ENCODE results near the gene SELE. TPM values are rescaled to one million over a fixed set of nuclear protein-coding genes. Genes with fewer than 3 reads are reported as not detected.

Gene SELE
- polyA plus RNA-seq, 1 donor from 2014 or later, result not detected

DNA sequence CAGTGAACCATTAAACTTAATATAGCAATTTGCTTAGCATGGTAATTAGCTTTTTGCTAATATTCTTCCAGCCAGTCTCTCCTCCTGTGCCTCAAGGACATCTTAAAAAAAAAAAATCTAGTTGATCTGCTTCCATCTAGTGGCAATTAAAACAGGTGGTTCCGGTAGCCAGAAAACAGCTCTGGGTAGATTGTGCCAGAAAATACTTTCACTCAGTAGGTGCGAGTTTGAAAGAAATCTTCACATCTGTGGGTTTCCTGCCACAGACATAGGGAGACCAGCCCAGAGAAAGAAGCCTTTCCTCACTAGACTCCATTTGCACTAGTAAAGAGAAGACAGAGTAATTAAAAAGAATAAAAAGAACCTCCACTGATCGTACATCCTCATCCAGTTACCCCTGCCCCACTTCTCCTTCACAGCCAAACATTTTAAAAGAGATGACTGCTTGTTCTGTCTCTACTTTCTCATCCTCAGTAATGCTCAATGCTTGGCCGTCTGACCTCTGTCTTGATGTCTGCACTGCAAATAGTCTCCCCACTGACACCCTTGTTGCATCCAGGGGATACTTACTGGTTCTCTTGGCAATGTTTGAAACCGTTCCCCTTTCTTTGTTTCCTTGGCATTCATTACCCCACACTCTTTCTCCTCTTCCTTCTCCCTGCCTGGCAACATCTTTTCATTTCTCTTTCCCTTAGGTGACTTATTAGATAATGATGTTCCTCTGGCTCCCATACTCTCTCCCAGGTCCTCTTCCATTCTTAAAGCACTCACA lies 39.4 kb downstream of the SELE start:
- no peak overlapping the region for H3K27ac ChIP-seq (ENCODE audit: low read length)
- H3K4me3 ChIP-seq (ENCODE audit: low read length), result no peak overlapping the region
- no peak for TF ChIP-seq EZH2 (IDR thresholded peaks at IDR 0.05; ENCODE audit: borderline replicate concordance, insufficient read depth, low read length, poor library complexity, severe bottlenecking)
- no peak for TF ChIP-seq TAF1 (IDR thresholded peaks at IDR 0.05; ENCODE audit: low read depth)
- TF ChIP-seq, protein P1, sequence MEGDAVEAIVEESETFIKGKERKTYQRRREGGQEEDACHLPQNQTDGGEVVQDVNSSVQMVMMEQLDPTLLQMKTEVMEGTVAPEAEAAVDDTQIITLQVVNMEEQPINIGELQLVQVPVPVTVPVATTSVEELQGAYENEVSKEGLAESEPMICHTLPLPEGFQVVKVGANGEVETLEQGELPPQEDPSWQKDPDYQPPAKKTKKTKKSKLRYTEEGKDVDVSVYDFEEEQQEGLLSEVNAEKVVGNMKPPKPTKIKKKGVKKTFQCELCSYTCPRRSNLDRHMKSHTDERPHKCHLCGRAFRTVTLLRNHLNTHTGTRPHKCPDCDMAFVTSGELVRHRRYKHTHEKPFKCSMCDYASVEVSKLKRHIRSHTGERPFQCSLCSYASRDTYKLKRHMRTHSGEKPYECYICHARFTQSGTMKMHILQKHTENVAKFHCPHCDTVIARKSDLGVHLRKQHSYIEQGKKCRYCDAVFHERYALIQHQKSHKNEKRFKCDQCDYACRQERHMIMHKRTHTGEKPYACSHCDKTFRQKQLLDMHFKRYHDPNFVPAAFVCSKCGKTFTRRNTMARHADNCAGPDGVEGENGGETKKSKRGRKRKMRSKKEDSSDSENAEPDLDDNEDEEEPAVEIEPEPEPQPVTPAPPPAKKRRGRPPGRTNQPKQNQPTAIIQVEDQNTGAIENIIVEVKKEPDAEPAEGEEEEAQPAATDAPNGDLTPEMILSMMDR (IDR thresholded peaks at IDR 0.05; ENCODE audit: poor library complexity, severe bottlenecking), result no peak
- H3K27me3 ChIP-seq (ENCODE audit: insufficient read depth, low read depth, low read length), result no peaks in the 10 kb centered on the region
- H3K9me3 ChIP-seq (ENCODE audit: low read length), result no peaks in the 10 kb centered on the region
- H3F3A ChIP-seq (ENCODE audit: insufficient read depth, low read length, poor library complexity, severe bottlenecking), result no peaks in the 10 kb centered on the region
- H3K9me2 ChIP-seq (ENCODE audit: insufficient read depth, low read length), result no peaks in the 10 kb centered on the region
- H2AFZ ChIP-seq (ENCODE audit: low read depth, low read length), result no peak overlapping the region
- no peaks in the 10 kb centered on the region for H3K79me2 ChIP-seq (replicated peaks; ENCODE audit: insufficient read depth, low read length)
- H3K36me3 ChIP-seq (ENCODE audit: insufficient read depth, low read length), result no peaks in the 10 kb centered on the region
- H4K20me1 ChIP-seq (ENCODE audit: insufficient read depth), result no peaks in the 10 kb centered on the region
- no peak overlapping the region for H3K9ac ChIP-seq (ENCODE audit: low read length)
- no peak overlapping the region for H3K4me2 ChIP-seq (ENCODE audit: low read length)

DNA sequence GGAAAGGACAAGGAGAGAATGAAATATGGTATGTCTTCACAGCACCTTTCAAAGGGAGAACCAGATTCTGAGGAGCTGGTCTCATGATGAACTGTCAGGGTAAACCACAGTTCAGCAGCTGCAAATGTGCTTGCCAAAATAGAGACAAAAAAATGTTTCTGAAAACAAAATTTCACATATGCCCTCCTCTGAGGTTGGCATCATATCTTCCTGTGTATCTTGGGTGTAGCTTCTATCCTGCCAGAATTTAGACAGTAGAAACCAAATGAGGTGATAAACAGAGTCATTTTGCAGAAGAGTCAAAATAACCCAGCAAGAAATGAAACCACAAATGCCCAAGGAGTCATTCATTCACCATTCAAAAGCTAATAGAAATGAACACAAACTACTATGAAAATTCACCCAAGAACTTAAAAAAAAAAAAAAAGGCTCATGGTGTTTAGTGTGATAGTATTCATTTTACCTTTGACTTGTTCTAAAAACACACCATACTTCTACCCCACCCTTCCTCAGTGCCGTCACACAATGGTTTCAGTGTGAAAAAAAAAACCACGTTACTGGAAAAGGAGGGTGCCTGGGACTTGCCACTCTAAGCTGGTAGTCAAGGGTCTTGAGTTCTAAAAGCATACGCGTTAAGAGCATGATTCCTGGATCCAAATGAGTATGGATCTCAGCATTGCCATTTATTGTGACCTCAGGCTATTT lies 41.0 kb downstream of the SELE start:
- no peaks in the 10 kb centered on the region for H4K20me1 ChIP-seq (ENCODE audit: insufficient read depth)
- TF ChIP-seq SMC3 (conservative IDR thresholded peaks at IDR 0.05; ENCODE audit: poor library complexity) (no peak), EZH2 (IDR thresholded peaks at IDR 0.05; ENCODE audit: borderline replicate concordance, insufficient read depth, low read length, poor library complexity, severe bottlenecking) (no peak), RAD21 (conservative IDR thresholded peaks at IDR 0.05) (no peak), MXI1 (conservative IDR thresholded peaks at IDR 0.05; ENCODE audit: poor library complexity, severe bottlenecking) (no peak), EP300 (conservative IDR thresholded peaks at IDR 0.05; ENCODE audit: poor library complexity, severe bottlenecking) (no peak), TAF1 (IDR thresholded peaks at IDR 0.05; ENCODE audit: low read depth) (no peak), POLR2AphosphoS5 (IDR thresholded peaks at IDR 0.05) (no peak)
- TF ChIP-seq, protein P2, sequence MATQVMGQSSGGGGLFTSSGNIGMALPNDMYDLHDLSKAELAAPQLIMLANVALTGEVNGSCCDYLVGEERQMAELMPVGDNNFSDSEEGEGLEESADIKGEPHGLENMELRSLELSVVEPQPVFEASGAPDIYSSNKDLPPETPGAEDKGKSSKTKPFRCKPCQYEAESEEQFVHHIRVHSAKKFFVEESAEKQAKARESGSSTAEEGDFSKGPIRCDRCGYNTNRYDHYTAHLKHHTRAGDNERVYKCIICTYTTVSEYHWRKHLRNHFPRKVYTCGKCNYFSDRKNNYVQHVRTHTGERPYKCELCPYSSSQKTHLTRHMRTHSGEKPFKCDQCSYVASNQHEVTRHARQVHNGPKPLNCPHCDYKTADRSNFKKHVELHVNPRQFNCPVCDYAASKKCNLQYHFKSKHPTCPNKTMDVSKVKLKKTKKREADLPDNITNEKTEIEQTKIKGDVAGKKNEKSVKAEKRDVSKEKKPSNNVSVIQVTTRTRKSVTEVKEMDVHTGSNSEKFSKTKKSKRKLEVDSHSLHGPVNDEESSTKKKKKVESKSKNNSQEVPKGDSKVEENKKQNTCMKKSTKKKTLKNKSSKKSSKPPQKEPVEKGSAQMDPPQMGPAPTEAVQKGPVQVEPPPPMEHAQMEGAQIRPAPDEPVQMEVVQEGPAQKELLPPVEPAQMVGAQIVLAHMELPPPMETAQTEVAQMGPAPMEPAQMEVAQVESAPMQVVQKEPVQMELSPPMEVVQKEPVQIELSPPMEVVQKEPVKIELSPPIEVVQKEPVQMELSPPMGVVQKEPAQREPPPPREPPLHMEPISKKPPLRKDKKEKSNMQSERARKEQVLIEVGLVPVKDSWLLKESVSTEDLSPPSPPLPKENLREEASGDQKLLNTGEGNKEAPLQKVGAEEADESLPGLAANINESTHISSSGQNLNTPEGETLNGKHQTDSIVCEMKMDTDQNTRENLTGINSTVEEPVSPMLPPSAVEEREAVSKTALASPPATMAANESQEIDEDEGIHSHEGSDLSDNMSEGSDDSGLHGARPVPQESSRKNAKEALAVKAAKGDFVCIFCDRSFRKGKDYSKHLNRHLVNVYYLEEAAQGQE (IDR thresholded peaks at IDR 0.05; ENCODE audit: borderline replicate concordance), result no peak
- TF ChIP-seq, protein P1 (IDR thresholded peaks at IDR 0.05; ENCODE audit: poor library complexity, severe bottlenecking), result no peak
- H2AFZ ChIP-seq (ENCODE audit: low read depth, low read length), result no peak overlapping the region
- no peaks in the 10 kb centered on the region for H3K27me3 ChIP-seq (ENCODE audit: insufficient read depth, low read depth, low read length)
- no peaks in the 10 kb centered on the region for H3F3A ChIP-seq (ENCODE audit: insufficient read depth, low read length, poor library complexity, severe bottlenecking)
- no peaks in the 10 kb centered on the region for H3K9me3 ChIP-seq (ENCODE audit: low read length)
- no peak overlapping the region for H3K27ac ChIP-seq (ENCODE audit: low read length)
- no peak overlapping the region for H3K9ac ChIP-seq (ENCODE audit: low read length)
- no peaks in the 10 kb centered on the region for H3K36me3 ChIP-seq (ENCODE audit: insufficient read depth, low read length)
- H3K4me3 ChIP-seq (ENCODE audit: low read length), result no peak overlapping the region
- no peak overlapping the region for H3K4me2 ChIP-seq (ENCODE audit: low read length)
- no peaks in the 10 kb centered on the region for H3K9me2 ChIP-seq (ENCODE audit: insufficient read depth, low read length)
- H3K79me2 ChIP-seq (replicated peaks; ENCODE audit: insufficient read depth, low read length), result no peaks in the 10 kb centered on the region
